Hindlimb muscle (tissue), 1 donor: ENCODE results near the gene GPR107. TPM values are rescaled to one million over a fixed set of nuclear protein-coding genes. Genes with fewer than 3 reads are reported as not detected.

ENCODE experiments used
- DNase-seq: peaks from one replicate; pipeline ENCODE4 v3.0.0-alpha.2; 2013
- polyA plus RNA-seq: library from polyadenylated mRNA; unstranded; fragments of 120-200 nt; gene quantifications from one replicate; pipeline ENCODE4 v1.2.1, GENCODE V29; 2013; ENCODE audit not compliant: insufficient read length

GPR107 gene
- polyA plus RNA-seq, 1 donor = 33.9 TPM

- DNase-seq = no peak
Measured at GRCh38 chr9:130058154-130058553, 4.4 kb downstream of the GPR107 start.

GRCh38 chr9:130058887-130059286 is 5.2 kb downstream of the GPR107 start:
- no peak for DNase-seq

GRCh38 chr9:130060296-130060695 is 6.6 kb downstream of the GPR107 start:
- DNase-seq = no peak

DNA sequence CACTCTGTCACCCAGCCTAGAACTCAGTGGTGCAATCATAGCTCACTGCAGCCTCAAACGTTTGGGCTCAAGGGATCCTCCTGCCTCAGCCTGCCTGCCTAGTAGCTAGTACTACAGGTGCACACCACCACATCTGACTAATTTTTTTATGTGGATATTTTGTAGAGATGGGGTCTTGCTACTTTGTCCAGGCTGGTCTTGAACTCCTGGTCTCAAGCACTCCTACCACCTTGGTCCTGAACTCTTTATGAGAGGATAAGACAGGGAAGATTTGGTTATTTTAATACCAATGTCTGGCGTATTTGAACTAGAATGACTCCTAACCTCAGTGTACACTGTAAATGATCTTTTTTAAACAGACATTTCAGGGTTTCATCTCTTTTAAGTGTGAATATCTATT is 9.0 kb downstream of the GPR107 start:
- DNase-seq = no peak

DNA sequence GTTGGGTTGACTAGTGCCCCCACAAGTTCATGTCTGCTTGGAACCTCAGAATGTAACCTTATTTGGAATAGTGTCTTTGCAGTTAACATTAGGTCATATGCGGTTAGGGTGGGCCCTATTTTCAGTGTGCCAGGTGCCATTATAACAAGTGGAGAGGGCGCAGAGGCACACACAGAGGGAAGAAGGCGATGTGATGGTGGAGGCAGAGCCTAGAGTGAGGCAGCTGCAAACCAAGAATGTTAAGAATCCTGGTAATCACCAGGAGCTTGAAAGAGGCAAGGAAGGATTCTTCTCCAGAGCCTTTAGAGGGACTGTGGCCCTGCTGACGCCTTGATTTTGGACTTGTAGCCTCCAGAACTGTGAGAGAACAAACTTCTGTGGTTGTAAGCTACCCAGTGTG is 10.9 kb downstream of the GPR107 start:
- DNase-seq = no peak

DNA sequence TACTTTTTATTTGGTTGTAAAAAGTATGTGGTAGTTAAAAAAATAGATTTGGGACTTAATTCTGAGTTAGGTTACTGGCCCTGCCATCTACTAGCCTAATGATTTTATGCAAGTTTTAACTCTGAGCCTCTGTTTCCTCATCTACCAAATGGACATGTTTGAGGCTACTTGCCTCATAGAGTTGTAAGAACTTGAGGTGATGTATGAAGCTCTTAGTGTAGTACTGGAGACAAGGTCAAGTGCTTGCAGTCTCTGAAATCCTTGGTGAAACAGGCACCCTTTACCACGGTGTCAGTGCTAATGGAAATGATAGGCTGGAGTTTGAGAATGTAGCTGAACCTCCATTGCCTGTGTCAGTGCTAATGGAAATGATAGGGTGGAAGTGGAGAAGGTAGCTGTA is 15.3 kb downstream of the GPR107 start:
- DNase-seq = no peak

DNA sequence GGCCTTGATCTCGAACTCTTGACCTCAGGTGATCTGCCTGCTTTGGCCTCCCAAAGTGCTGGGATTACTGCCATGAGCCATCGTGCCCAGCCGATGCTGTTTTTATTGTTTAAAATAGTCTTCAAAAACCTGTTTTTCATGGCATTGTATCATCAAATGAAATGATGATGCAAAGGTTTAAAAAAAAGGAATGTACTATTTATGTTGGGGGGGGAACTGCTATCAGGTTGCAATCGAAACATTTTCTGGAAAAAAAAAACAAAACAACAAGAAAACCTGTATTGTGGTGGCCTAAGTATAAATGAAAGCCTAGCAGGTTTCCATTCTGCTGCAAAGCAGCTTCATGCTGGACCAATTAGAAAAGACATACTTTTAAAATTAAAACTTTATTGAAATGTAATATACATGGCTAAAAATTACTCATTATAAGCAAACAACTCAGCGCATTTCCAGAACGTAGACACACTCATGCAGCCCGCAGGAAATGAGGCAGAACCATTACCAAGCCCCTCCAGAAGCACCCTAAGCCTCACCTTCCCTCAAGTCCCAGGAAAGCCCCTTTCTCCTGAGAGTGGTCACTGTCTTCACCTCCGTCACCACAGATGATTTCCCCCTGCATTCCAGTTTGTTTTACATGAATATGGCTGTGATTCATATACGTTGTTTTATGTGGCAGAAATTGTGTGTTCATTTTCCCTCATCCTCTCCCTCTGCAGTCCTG is 19.0 kb downstream of the GPR107 start:
- no peak for DNase-seq

- no peak for DNase-seq
Measured at GRCh38 chr9:130073373-130073772, 19.7 kb downstream of the GPR107 start.

DNA sequence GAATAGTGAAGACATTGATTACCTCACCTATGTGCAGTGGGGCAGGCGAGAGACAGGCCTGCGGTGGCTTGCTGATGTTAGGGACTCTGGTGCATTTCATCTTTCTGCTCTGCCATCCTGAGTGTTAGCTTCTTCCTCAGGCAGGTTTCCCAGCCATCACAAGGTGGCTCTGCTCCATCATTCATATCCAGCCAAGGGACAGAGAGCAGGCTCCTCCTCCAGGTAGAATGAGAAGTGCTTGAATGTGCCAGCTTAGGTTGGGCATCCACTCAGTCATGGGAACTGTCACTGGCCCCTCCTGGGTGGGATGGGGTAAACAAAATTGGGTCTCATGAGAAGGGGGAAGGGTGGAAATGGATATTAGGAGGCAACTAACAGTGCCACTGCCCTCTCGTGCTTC is 24.8 kb downstream of the GPR107 start:
- no peak for DNase-seq

- no peak for DNase-seq
Measured at GRCh38 chr9:130084337-130084736, 30.6 kb downstream of the GPR107 start.

DNA sequence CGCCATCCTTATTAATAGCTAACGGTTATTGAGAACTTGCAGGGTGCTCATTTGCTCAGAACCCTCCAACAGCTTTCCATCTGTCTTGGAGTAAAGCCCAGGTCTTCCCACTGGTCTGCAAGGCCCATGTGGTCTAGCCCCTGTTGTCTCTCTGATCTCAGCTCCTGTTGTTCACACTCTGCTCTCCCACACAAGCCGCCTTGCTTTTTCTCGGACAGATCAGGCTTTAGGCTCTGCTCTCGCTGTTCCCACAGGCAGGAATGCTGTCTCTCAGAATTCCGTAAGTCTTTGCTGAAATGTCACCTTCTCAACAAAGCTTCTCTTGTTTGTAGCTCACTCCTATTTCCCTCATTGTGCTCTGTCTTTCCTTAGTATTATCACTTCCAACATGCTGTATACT is 34.3 kb downstream of the GPR107 start:
- DNase-seq = no peak

- DNase-seq = no peak
Measured at GRCh38 chr9:130089141-130089540, 35.4 kb downstream of the GPR107 start.

DNA sequence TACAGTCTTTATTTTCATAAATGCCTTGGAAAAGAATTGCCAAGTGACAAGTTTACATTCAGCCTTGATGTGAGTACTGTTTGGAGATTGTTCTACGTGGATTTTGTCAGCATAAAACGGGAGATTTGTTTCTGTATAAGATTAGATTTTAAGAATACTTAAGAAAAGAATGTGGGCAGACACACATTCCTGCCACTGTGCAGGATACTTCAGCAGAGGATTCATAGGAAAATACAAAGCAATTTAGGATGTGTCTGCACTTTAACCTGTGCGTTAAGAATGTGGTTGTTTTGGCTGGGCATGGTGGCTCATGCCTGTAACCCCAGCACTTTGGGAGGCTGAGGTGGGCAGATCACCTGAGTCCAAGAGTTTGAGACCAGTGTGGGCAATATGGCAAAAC is 37.2 kb downstream of the GPR107 start:
- DNase-seq = no peak

DNA sequence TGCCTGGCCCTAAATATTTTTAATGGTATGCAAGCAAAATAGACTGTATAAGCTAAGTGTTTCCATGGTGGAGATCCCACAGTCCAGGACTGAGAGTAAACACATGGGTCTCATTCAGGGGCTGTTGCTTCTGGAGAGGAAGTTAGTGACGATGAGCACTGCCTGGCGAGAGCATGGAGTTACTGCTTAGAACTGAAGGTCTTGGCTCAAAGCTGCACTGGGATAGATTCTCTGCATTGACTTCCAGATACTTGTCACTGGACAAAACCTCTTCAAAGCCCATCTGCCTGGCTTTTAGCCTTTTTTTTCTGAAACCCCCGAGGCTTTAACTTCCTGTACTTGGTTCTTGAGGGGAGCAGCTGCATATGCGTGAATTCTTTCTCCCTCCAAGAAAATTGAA is 39.2 kb downstream of the GPR107 start:
- DNase-seq = peak; percentile 76

GRCh38 chr9:130095872-130096271 is 42.2 kb downstream of the GPR107 start:
- no peak for DNase-seq

DNA sequence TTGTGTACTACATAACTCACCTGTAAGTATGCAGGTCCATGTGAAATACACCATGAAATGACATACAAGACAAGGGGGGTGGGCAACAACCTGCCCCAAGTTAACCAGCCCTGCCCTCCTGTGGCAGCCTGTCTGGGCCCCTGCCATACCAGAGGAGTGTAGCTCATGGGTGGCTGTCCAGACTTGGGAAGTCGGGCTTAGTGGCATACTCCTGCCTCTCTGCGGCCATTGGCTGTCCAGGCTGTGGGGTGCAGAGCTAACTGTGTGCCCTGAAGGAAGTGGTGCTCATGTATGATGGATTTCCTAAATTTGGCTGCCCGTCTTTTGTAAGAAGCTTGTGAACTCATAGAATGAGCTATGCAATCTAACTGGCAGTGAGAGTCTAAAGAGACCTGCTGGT is 47.0 kb downstream of the GPR107 start:
- DNase-seq = no peak

DNA sequence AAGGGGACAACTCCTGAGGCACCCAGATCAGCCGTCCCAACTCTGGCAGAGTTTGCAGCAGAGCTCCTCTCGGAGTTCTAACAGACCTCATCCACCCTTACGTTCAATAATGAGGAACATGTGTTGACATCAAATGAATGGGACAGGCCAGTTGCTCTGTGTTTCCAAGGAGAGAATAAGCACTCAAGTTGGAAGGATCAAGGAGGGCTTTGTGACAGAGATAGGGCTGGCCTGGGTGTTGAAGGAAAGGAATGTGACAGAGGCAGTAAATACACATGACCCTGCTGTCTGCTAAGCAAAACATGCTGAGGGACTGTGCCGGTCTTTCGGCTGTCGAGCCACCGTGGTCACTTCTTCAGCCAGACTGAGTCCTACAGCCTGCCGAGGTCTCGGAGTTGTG is 48.2 kb downstream of the GPR107 start:
- DNase-seq = no peak

GRCh38 chr9:130104491-130105193 is 50.9 kb downstream of the GPR107 start:
- no peak for DNase-seq

GRCh38 chr9:130106860-130107233 is 53.1 kb downstream of the GPR107 start:
- no peak for DNase-seq

DNA sequence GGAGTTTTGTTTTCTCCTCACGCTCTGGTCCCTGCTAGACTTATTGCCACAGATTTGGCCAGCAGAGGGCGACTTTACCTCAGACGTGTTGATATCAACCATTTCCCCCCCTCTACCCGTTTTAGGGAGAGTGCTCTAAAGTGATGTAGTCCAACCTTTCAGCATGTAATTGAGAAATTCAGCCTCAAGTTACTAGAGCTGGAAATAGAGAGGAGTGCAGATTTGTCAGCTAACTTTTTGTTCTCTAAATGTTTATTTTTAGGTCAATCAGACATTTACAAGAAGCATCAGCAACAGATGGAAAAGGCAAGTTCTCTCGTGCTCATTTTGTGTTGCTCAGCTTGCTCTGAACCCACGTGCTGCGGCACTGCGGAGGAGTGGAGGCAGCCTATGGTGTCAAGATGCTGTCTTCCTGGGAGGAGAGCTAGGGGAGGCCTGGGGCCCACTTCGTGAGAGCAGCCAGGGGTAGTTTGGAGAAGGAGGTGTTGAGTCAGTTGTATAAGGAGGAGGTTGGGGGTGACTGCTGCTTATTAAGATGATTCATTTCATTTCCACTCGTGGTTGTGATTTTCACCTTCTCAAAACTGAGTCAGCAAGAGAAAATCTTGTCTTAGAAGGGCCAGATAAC is 53.6 kb downstream of the GPR107 start:
- DNase-seq = peak; percentile 81

- no peak for DNase-seq
Measured at GRCh38 chr9:130107955-130108354, 54.2 kb downstream of the GPR107 start.

- no peak for DNase-seq
Measured at GRCh38 chr9:130110166-130110565, 56.5 kb downstream of the GPR107 start.

DNA sequence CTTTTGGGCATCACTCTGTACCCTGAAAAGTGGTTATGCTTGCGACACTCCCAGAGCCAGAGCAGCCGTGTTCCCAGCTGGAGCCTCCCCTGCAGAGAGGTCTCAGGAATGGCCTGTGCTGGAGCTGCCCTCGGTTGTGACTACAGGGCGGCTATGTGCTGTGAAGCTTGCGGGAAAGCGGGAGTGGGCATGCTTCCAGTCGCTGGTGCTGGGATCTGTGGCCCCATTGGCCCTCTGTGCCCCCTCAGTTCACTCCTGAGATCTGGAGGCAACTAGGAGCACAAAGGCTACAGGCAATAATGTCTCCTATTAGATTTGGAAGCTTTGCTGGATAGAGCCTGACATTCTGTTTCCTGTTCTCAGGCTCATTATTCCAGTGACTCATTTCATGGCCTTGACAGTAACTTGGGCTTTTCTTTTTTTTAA is 56.9 kb downstream of the GPR107 start:
- DNase-seq = no peak
